PFSK-1 (cell line): ENCODE results near the gene YLPM1.

Experiments used
- FOXP2 ChIP-seq: optimal IDR thresholded peaks from 2 replicates; pipeline ENCODE3; 2011; ENCODE audit warnings: borderline replicate concordance, control low read depth, inconsistent platforms; ENCODE audit not compliant: insufficient read depth; ENCODE audit errors: extremely low read length, extremely low read depth
- POLR2AphosphoS5 ChIP-seq: IDR thresholded peaks from 2 replicates; pipeline ENCODE4 v1.6.1; 2012; ENCODE audit warnings: low read depth, mild to moderate bottlenecking, control low read depth, low read length, moderate library complexity
- SIN3A ChIP-seq: IDR thresholded peaks from 2 replicates; pipeline ENCODE4 v1.6.1; 2012; ENCODE audit warnings: mild to moderate bottlenecking, low read length, moderate library complexity, borderline replicate concordance; ENCODE audit not compliant: insufficient read depth
- TAF1 ChIP-seq: IDR thresholded peaks from 2 replicates; pipeline ENCODE4 v1.6.1; 2012; ENCODE audit warnings: low read length, control low read depth, borderline replicate concordance; ENCODE audit not compliant: insufficient read depth
- TF ChIP-seq, protein P1 (sequence below), 2 experiments: IDR thresholded peaks; 2 replicates each; pipeline versions ENCODE4 v1.6.1 to v1.8.0; 2011 to 2012; ENCODE audit warnings: low read depth in 2 of 2, low read length in 2 of 2, control low read depth in 1 of 2, inconsistent platforms in 1 of 2, mild to moderate bottlenecking in 1 of 2, moderate library complexity in 1 of 2; ENCODE audit not compliant: insufficient read depth in 1 of 2

Gene YLPM1

DNA sequence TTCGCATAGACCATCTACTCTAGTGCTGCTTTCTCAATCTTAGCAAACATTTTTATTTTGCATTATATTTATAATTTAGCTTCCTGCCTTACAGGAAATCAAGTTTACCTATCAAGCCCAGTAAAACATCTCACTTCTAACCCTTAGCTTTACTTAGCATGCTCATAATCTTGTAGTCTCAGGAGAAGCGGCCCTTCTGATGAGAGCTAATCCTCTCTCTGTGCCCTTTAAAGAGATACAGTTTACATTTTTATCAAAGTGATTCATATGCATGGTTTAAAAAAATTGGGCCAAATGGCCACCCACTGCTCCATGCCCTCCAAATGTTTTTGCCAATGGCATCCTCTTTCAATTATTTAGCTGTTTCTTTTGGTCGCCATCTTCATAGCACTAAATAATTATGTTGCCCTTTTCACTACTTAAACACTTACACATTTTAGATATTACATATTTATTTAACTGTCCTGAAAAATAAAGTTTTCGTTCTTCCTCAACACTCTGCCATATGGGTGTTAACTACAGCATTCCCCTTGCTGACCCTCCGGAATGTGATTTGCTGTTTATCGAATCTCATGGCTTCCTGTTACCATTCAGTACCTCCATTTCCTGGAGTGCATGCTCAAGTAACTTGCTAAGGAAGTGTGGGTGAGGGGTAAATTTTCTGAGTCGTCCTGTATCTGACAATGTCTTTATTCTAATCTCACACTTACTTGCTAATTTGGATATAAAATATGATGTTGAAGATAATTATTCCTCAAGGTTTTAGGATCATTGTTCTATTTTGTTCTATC lies 29.3 kb downstream of the YLPM1 start:
- TF ChIP-seq, protein P1, sequence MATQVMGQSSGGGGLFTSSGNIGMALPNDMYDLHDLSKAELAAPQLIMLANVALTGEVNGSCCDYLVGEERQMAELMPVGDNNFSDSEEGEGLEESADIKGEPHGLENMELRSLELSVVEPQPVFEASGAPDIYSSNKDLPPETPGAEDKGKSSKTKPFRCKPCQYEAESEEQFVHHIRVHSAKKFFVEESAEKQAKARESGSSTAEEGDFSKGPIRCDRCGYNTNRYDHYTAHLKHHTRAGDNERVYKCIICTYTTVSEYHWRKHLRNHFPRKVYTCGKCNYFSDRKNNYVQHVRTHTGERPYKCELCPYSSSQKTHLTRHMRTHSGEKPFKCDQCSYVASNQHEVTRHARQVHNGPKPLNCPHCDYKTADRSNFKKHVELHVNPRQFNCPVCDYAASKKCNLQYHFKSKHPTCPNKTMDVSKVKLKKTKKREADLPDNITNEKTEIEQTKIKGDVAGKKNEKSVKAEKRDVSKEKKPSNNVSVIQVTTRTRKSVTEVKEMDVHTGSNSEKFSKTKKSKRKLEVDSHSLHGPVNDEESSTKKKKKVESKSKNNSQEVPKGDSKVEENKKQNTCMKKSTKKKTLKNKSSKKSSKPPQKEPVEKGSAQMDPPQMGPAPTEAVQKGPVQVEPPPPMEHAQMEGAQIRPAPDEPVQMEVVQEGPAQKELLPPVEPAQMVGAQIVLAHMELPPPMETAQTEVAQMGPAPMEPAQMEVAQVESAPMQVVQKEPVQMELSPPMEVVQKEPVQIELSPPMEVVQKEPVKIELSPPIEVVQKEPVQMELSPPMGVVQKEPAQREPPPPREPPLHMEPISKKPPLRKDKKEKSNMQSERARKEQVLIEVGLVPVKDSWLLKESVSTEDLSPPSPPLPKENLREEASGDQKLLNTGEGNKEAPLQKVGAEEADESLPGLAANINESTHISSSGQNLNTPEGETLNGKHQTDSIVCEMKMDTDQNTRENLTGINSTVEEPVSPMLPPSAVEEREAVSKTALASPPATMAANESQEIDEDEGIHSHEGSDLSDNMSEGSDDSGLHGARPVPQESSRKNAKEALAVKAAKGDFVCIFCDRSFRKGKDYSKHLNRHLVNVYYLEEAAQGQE (IDR thresholded peaks at IDR 0.05; ENCODE audit: insufficient read depth in 1 of 2, low read depth in 2 of 2, low read length in 2 of 2), result no peak
- no peak for TF ChIP-seq POLR2AphosphoS5
- TF ChIP-seq TAF1, result no peak
- no peak for TF ChIP-seq FOXP2
- TF ChIP-seq SIN3A, result no peak

- TF ChIP-seq FOXP2 (no peak), POLR2AphosphoS5 (no peak), TAF1 (no peak), SIN3A (no peak)
- TF ChIP-seq, protein P1 (IDR thresholded peaks at IDR 0.05; ENCODE audit: insufficient read depth in 1 of 2, low read depth in 2 of 2, low read length in 2 of 2), result no peak
These were observed 30.5 kb downstream of the YLPM1 start for GRCh38 chr14:74793506-74794155.

- TF ChIP-seq FOXP2, result no peak
- TF ChIP-seq, protein P1 (IDR thresholded peaks at IDR 0.05; ENCODE audit: insufficient read depth in 1 of 2, low read depth in 2 of 2, low read length in 2 of 2), result no peak
- no peak for TF ChIP-seq SIN3A
- TF ChIP-seq POLR2AphosphoS5, result no peak
- no peak for TF ChIP-seq TAF1
These were observed 31.8 kb downstream of the YLPM1 start for GRCh38 chr14:74794947-74795346.

DNA sequence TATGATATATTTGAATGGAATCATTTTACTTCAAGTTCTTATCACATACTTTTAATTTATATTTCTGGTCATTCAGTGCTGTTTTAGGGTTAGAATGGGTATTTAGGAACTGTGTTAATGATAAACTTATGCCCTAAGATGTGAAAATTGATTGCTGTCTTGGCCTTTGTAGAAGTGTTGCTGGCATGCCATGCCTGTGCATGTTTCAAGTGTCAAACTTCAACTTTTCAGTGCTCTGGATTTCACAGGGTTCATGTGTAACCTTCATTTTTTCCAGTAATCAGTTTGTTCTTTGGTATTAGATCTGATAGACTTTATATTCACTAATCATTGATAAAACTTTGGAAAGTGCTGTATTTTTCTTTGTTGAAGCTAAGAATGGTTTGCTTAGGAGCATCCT lies 36.6 kb downstream of the YLPM1 start:
- no peak for TF ChIP-seq POLR2AphosphoS5

- TF ChIP-seq POLR2AphosphoS5 (no peak), TAF1 (no peak), FOXP2 (no peak), SIN3A (no peak)
- TF ChIP-seq, protein P1 (IDR thresholded peaks at IDR 0.05; ENCODE audit: insufficient read depth in 1 of 2, low read depth in 2 of 2, low read length in 2 of 2), result no peak
These were observed 37.7 kb downstream of the YLPM1 start for GRCh38 chr14:74800780-74801179.
